Ishikawa (cell line): Measurements from ENCODE around the gene TMA7B.

Experiments used
- CEBPB ChIP-seq: IDR thresholded peaks from 2 replicates; pipeline ENCODE4 v1.6.1; 2012
- CREB1 ChIP-seq: IDR thresholded peaks from 2 replicates; pipeline ENCODE4 v1.6.1; 2012; ENCODE audit warnings: low read depth
- EGR1 ChIP-seq: IDR thresholded peaks from 2 replicates; pipeline ENCODE4 v1.6.1; 2012
- EP300 ChIP-seq: IDR thresholded peaks from 2 replicates; pipeline ENCODE4 v1.6.1; 2012; ENCODE audit warnings: borderline replicate concordance
- FOXM1 ChIP-seq: IDR thresholded peaks from 2 replicates; pipeline ENCODE4 v1.6.1; 2012; ENCODE audit warnings: low read depth, borderline replicate concordance
- MAX ChIP-seq: IDR thresholded peaks from 2 replicates; pipeline ENCODE4 v1.6.1; 2012
- NFIC ChIP-seq: IDR thresholded peaks from 2 replicates; pipeline ENCODE4 v1.6.1; 2012
- RAD21 ChIP-seq: IDR thresholded peaks from 2 replicates; pipeline ENCODE4 v1.6.1; 2012; ENCODE audit warnings: low read depth
- REST ChIP-seq: IDR thresholded peaks from 2 replicates; pipeline ENCODE4 v1.6.1; 2012; ENCODE audit warnings: low read depth, mild to moderate bottlenecking
- TAF1 ChIP-seq: IDR thresholded peaks from 2 replicates; pipeline ENCODE4 v1.6.1; 2012; ENCODE audit warnings: low read depth, mild to moderate bottlenecking
- TCF12 ChIP-seq: IDR thresholded peaks from 2 replicates; pipeline ENCODE4 v1.6.1; 2012; ENCODE audit warnings: low read depth
- TEAD4 ChIP-seq: IDR thresholded peaks from 2 replicates; pipeline ENCODE4 v1.6.1; 2012
- USF1 ChIP-seq: IDR thresholded peaks from 2 replicates; pipeline ENCODE4 v1.6.1; 2012
- YY1 ChIP-seq: IDR thresholded peaks from 2 replicates; pipeline ENCODE4 v1.6.1; 2012; ENCODE audit warnings: low read depth
- ZBTB7A ChIP-seq: IDR thresholded peaks from 2 replicates; pipeline ENCODE4 v1.6.1; 2012; ENCODE audit warnings: low read depth

TMA7B gene

GRCh38 chr22:40001800-40002577 is 41.8 kb downstream of the TMA7B start:
- no peak for TF ChIP-seq USF1

- TF ChIP-seq MAX = no peak
- TF ChIP-seq TAF1 = no peak
- TF ChIP-seq CREB1 = no peak
- no peak for TF ChIP-seq REST
- TF ChIP-seq EGR1 = no peak
- no peak for TF ChIP-seq USF1
- no peak for TF ChIP-seq YY1
- TF ChIP-seq FOXM1 = no peak
- TF ChIP-seq CEBPB = no peak
- TF ChIP-seq EP300 = no peak
- TF ChIP-seq RAD21 = no peak
- no peak for TF ChIP-seq ZBTB7A
- TF ChIP-seq TCF12 = no peak
- TF ChIP-seq TEAD4 = no peak
- TF ChIP-seq NFIC = no peak
Measured at GRCh38 chr22:40002935-40003715, 42.9 kb downstream of the TMA7B start.

- TF ChIP-seq TAF1 (no peak), CREB1 (no peak), EP300 (no peak), MAX (no peak), TEAD4 (no peak), EGR1 (no peak), CEBPB (no peak), RAD21 (no peak), USF1 (no peak)
Measured at GRCh38 chr22:40004836-40005235, 44.6 kb downstream of the TMA7B start.

GRCh38 chr22:40006641-40007040 is 46.4 kb downstream of the TMA7B start:
- TF ChIP-seq NFIC = no peak
- no peak for TF ChIP-seq FOXM1
- no peak for TF ChIP-seq REST
- no peak for TF ChIP-seq EP300
- TF ChIP-seq EGR1 = no peak
- no peak for TF ChIP-seq RAD21
- no peak for TF ChIP-seq TCF12
- TF ChIP-seq ZBTB7A = no peak
- TF ChIP-seq USF1 = no peak
- TF ChIP-seq CEBPB = no peak
- no peak for TF ChIP-seq CREB1
- no peak for TF ChIP-seq YY1
